OCI-LY1 (cell line): Measurements from ENCODE around the gene ZKSCAN3.

Experiments used
- CTCF ChIP-seq: fragments of 200-600 bp; sonication (generic), shearing (Covaris generic); IDR thresholded peaks from 2 replicates; pipeline ENCODE4 v1.5.1; 2017; ENCODE audit warnings: mild to moderate bottlenecking, antibody characterized with exemption, low read length, moderate library complexity, mixed read lengths
- EZH2 ChIP-seq: fragments of 200-600 bp; sonication (generic), shearing (Covaris generic); IDR thresholded peaks from 2 replicates; pipeline ENCODE4 v1.8.0; 2017; ENCODE audit warnings: borderline replicate concordance, mixed run types, mild to moderate bottlenecking, antibody characterized with exemption, low read length, moderate library complexity, mixed read lengths

- TF ChIP-seq CTCF = no peak
- no peak for TF ChIP-seq EZH2
Measured at GRCh38 chr6:28378644-28379043, 28.9 kb downstream of the ZKSCAN3 start.
